HL-60 (cell line): Measurements from ENCODE around the gene WDR4.

Experiments used
- GABPA ChIP-seq: IDR thresholded peaks from 2 replicates; pipeline ENCODE4 v1.6.1; 2012; ENCODE audit warnings: low read depth
- POLR2AphosphoS5 ChIP-seq: IDR thresholded peaks from 2 replicates; pipeline ENCODE4 v1.6.1; 2012; ENCODE audit warnings: low read depth
- REST ChIP-seq: IDR thresholded peaks from 2 replicates; pipeline ENCODE4 v1.6.1; 2012; ENCODE audit warnings: low read depth; ENCODE audit not compliant: insufficient replicate concordance
- SPI1 ChIP-seq: IDR thresholded peaks from 2 replicates; pipeline ENCODE4 v1.6.1; 2012; ENCODE audit warnings: low read depth, mild to moderate bottlenecking, borderline replicate concordance
- TF ChIP-seq, protein P1 (sequence below): IDR thresholded peaks from one replicate; pipeline ENCODE4 v1.5.1; 2011; ENCODE audit warnings: low read length, control low read depth, inconsistent platforms; ENCODE audit not compliant: insufficient read depth

DNA sequence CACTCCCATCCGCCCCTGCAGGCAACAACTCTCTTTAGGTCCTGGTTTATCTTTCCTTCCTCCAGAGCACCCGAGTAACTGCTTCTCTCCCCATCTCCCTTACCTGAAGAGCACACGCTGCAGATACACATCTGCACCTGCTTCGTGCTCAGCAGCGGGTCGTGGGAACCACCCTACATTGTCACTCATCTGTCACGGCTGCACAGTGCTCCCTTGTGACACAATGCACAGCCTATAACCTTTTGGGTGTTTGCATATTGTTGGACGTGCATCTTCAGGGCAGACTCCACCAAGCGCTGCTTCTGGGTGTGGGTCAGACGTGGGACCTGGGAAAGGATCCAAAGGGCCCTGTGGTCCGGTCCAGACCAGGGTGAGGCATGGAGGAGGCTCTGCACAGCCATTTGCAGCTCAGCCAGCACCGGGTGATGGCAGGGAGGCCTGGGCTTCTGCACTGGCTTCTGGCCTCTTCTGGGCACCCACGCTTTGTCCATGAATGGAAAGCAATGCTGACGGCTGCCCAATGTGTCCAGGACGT is 42.5 kb downstream of the WDR4 start:
- TF ChIP-seq, protein P1, sequence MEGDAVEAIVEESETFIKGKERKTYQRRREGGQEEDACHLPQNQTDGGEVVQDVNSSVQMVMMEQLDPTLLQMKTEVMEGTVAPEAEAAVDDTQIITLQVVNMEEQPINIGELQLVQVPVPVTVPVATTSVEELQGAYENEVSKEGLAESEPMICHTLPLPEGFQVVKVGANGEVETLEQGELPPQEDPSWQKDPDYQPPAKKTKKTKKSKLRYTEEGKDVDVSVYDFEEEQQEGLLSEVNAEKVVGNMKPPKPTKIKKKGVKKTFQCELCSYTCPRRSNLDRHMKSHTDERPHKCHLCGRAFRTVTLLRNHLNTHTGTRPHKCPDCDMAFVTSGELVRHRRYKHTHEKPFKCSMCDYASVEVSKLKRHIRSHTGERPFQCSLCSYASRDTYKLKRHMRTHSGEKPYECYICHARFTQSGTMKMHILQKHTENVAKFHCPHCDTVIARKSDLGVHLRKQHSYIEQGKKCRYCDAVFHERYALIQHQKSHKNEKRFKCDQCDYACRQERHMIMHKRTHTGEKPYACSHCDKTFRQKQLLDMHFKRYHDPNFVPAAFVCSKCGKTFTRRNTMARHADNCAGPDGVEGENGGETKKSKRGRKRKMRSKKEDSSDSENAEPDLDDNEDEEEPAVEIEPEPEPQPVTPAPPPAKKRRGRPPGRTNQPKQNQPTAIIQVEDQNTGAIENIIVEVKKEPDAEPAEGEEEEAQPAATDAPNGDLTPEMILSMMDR, result no peak
- TF ChIP-seq POLR2AphosphoS5 (no peak; the same call in none of the 2 replicates), REST (no peak), GABPA (no peak), SPI1 (no peak)
